CD4-positive, alpha-beta T cell treated with Interleukin-12 subunit alpha and Interleukin-12 subunit beta, for 1 hour (primary cell): ENCODE measurements around the gene CD207.
A peak's percentile ranks its signal among the peaks of the same experiment; 100 is the strongest.
"Not testable (repeated sequence)": the region's sequence is repeated elsewhere in the genome, so short reads cannot be mapped to it uniquely, and the experiment has no call there.

Experiments
- DNase-seq: peaks from one replicate; pipeline ENCODE4 v3.0.0-alpha.2; 2020

The CD207 gene

GRCh38 chr2:70835643-70836042, at the start of gene CD207:
Gene CD207, minus strand, starts transcription at chr2:70835816. Its CDS starts 40 bp downstream, at chr2:70835776.
- no peak for DNase-seq

GRCh38 chr2:70878543-70878942, 42.9 kb upstream of the CD207 start:
- not testable (repeated sequence) for DNase-seq

- not testable (repeated sequence) for DNase-seq
Observed at GRCh38 chr2:70876138-70876537, 40.5 kb upstream of the CD207 start.

GRCh38 chr2:70873541-70873940, 37.9 kb upstream of the CD207 start:
- no peak for DNase-seq

- DNase-seq: peak; percentile 77
Observed at GRCh38 chr2:70871398-70872211, 36.0 kb upstream of the CD207 start.

GRCh38 chr2:70870790-70871189, 35.2 kb upstream of the CD207 start:
- DNase-seq: no peak

GRCh38 chr2:70868970-70869369, 33.4 kb upstream of the CD207 start:
- DNase-seq: no peak

- DNase-seq: peak; percentile 69
Observed at GRCh38 chr2:70861777-70862625, 26.4 kb upstream of the CD207 start.

- DNase-seq: no peak
Observed at GRCh38 chr2:70855667-70856066, 20.1 kb upstream of the CD207 start.

- no peak for DNase-seq
Observed at GRCh38 chr2:70854411-70854810, 18.8 kb upstream of the CD207 start.

GRCh38 chr2:70852824-70853223, 17.2 kb upstream of the CD207 start:
- no peak for DNase-seq

- DNase-seq: peak; percentile 41
Observed at GRCh38 chr2:70851704-70852103, 16.1 kb upstream of the CD207 start.

GRCh38 chr2:70850925-70851324, 15.3 kb upstream of the CD207 start:
- DNase-seq: no peak

- DNase-seq: no peak
Observed at GRCh38 chr2:70842401-70842800, 6.8 kb upstream of the CD207 start.

GRCh38 chr2:70837980-70838925, 2.6 kb upstream of the CD207 start:
- DNase-seq: no peak

- DNase-seq: no peak
Observed at GRCh38 chr2:70834881-70835280, 735 bp downstream of the CD207 start.

- DNase-seq: no peak
Observed at GRCh38 chr2:70834106-70834505, 1.5 kb downstream of the CD207 start.

- no peak for DNase-seq
Observed at GRCh38 chr2:70833246-70833645, 2.4 kb downstream of the CD207 start.

- DNase-seq: no peak
Observed at GRCh38 chr2:70832386-70832785, 3.2 kb downstream of the CD207 start.

GRCh38 chr2:70831861-70832260, 3.8 kb downstream of the CD207 start:
- no peak for DNase-seq

- no peak for DNase-seq
Observed at GRCh38 chr2:70830366-70830765, 5.2 kb downstream of the CD207 start.

- DNase-seq: no peak
Observed at GRCh38 chr2:70829916-70830315, 5.7 kb downstream of the CD207 start.
